GM18499 (cell line): ENCODE data around the gene NUP210.
A peak's percentile ranks its signal among the peaks of the same experiment; 100 is the strongest.

Source experiments
- ATAC-seq: cut with Tn5 transposase; IDR thresholded peaks from one replicate; pipeline ENCODE4 v1.9.1; 2021; ENCODE audit warnings: moderate number of reproducible peaks; ENCODE audit not compliant: insufficient read depth, unreplicated experiment

Gene NUP210

DNA sequence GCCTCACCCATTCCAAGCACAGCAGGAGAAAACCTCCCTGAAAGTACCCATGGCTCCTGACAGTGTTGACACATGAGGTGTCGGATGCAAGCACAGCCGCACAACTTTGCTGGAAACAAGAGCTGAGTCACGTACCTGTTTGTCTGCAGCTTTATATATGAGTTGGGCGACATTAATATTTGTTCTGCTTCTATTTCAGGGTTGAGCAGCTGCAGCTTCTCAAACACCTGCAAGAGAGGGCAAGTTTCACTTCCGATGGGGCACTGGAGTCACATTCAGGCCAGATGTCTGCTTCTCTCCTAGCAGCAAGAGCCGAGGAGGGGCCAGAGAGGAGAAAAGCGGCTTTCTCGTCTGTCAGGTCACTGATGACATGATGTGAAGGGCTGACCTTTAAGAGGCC, 88.0 kb downstream of the NUP210 start:
- ATAC-seq, result peak; percentile 76

DNA sequence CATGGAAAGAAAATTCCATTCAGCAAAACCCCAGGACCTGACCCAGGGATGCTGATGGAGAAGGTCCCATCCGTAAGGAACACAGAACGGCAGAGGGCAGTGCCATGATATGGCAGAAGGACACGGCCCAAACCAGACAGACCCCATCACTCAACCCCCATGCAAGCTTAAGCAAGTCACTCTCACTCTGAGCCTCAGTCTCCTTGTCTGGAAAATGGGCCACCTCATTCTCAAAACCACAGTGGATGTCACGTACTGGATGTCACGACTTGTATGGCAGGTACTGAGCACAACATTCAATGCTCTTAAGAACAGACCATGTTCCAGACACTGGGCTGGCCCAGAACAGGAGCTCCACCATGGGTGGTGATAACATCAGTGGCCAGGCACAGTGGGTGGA, 90.4 kb downstream of the NUP210 start:
- no peak for ATAC-seq

DNA sequence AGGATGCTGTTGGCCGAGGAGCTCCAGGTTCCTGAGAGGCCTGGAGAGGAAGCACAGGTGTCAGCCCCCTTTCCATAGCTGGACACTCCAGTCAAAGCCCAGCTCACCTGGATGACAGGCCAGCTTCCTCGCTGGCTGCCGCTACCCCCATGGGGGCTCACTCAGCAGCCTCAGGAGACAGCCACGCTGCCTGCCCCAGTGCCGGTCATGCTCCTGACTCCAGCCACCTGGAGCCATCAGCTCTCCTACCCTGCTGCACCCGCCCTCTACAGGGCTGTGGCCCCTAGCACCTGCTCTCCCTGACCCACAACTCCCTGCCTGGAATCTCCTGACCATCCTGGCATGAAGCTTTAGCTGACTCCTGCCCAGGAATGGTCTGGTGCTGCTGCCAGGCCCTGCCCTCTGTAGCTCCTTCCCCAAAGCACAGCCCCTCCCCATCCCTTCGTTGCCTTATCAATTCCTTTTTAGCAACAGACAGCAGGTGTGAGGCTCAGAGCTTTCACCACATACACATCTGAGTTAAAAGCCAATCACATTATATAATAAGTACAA, 94.2 kb downstream of the NUP210 start:
- no peak for ATAC-seq

DNA sequence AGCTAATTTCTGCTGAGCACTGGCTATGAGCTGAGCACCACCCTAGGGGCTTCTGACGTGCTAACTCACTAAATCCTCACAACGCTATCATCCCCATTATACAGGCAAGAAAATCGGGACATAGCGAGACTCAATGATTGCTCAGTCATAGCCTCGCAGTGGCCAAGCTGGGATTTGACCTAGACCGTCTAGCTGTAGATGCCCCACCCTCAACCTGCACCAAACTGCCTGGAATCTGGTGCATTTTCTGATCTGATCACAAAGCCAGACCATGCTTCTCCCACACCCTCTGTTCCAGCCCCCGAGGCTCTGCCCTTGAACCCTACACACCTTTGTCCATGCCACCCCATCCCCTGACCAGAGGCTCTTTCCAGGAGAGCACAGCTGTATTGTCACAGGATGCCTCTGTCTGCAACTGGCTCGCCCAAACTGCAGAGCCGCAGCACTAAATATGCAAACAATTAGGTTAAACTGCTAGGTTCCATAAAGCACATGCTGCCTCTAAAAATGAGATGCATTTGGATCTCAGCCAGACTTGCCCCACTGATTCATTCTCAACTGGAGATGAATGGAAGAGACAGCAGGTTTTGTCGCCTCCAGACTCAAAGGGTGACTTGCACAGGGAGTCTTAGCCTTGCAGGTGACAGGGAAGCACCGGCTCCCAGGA, 95.2 kb downstream of the NUP210 start:
- no peak for ATAC-seq

DNA sequence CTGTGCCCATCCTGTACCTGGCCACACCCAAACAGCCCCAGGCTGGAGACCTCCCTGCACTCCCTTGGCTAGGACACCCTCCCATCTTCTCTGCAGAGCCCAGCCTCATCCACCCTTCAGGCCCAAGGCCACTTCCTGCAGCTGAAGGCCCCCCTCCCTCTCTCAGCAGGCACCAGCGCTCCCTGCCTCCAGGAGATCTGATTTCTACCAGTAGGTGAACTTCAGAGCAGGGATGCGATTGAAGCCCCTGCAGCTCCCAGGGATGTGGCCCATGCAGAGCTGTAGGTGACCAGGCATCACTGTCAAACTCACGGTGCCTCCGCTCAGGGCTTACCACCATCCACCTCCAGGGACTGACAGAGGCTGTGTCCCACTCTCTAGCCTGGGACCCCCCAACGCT, 96.3 kb downstream of the NUP210 start:
- no peak for ATAC-seq

DNA sequence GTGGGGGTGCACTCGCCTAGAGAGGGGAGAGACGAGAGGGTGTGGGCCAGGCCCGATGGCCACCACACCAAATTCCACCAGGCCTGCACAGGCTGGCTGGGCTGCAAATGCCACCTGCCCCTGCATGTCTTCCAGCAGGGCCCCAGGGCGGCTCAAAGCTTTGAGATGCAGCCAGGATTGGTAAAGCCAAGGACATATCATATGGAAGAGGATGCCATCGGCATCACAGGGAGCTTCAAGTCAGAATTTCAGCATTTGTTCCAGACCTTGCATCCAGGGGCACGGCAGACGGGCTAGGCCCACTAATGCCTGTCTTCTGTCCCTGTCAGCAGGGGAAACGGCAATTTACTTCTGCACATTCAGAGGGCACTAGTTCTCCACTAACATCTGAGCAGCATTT, 97.8 kb downstream of the NUP210 start:
- no peak for ATAC-seq

DNA sequence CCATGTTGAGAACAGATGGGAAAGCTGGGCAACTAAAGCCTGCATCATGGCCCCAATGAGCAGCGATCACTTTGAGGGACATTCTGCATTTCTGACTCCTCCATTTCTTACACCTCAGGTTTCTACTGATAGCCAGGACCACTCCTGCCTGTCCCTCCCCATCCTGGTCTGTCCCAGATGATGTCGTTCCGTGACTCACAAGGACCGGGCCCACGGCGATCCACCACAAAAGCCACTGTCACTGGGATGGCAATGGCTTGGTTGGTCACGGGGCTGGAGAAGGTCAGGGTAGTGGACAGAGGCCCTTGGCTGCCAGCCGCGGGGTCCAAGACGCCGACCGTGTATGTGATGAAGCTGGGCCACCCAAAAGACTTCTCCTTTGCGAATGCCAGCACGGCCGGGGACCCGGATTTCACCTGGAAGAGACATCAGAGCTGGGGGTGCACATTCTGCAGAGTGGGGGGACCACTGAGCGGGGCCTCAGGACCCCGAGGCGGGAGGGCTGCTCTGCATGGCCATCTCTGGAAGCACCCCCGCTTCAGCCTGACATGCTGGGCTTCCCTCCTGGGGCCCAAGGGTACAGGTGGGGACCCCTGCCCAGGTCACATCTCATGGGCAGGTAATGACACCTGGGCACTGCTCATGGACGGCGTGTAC, 100.4 kb downstream of the NUP210 start:
- ATAC-seq, result no peak

DNA sequence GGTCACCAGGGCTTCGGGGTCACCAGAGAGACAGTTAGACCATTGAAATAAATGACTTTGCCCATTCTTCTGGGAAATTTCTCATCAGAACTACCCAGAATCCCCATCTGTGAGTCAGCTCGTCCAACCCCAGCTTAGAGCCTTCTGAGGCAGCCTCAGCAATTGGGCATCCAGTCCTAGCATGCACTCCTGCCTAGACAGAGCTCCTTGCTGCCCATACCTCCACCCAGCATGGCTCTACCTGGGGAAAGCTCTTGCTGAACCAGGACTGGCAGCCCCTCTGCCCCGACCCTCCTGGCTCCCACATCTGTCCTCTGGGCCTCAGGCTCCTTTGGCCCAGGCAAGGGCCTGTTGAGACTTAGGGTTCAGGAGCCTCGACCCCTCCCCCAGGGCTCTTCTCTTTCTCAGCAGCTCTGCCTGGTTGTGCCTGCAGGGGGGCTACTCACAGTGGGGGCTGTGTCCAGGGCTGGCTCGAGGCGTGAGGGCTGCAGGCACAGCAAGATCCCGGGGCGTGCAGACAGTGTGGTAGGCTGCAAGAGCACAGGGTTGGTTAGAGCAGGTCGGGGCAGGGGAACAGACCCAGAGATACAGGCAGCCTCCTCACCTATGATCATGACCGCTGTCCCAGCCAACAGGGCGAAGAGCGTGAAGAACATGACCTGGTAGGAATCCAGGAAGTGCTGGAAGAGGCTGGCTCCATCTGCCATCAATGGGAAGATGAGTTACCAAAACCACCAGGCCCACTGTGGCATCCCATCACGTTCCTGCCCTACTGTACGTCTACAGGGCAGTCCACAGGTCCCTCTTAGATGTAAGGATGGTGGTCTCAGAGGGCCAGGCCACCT, 101.3 kb downstream of the NUP210 start:
- no peak for ATAC-seq

DNA sequence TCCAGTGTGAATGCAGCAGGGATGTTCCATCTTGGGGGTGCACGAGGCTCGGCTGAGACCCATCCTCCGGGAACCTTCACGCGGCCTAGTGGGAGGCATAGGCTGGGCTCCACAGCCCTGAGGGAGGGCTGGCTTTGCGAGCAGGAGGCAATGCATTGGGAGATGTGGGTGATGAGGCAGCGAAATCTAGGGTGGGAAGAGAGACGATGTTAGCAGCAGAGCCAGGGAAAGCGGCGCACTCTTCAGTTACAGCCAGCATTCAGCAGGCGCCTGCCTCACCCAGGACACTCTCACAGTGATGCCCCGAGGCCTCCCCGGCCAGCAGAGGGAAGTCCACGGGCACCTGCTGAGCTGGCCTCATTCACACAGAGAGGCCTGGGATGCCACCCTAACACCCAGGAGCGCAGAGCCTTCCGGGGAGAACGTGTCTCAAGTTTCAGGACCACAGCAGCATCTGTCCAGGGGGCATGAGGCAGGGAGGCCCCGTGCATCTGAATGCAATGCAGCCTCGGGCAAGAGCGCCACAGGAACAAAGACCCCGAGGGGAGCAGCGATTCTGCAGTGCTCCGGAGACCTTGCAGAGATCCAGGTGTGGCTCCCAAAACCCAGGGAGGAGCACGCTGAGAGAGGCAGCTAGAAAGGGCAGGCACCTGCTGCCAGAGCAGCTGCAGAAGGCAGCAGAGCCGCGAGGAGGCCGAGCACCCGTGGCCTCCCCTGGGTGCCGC, 102.4 kb downstream of the NUP210 start:
- no peak for ATAC-seq

DNA sequence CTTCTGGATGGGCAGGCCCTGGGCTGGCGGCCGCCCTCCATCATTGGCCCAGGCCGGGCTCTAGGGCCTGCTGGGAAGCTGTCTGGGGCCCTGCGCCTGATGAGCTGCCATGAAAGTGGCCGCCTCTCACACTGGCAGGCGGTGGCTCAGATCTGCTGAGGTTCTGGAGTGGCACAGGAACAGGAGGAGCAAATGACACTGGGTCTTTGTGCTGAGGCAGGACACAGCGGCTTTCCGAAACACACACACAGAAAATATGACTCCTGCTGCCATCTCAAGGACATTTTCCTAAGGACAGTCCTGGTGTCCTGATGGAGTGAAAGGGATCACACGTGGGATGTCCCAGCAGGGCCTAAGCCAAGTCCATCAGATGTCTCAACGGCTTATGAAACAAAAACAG, 103.5 kb downstream of the NUP210 start:
- ATAC-seq, result no peak

DNA sequence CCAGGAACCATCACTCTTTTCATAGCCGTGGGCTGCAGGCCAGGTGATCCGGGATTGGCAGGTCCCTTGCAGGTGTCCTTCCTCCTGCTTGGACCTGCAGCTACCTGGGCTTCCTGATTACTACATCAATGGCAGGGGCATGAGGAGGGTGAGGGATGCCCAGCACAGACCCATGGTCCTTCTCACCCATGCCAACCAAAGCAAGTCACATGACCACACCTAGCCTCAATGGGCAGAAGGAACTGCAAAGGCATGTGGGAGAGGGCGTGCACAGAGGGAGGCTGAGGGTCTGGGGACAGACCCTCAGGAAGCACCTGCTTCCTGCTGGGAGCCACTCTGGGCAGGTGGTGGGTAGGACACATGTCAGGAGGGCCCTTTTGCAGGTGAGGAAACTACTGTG, 105.2 kb downstream of the NUP210 start:
- ATAC-seq, result no peak

DNA sequence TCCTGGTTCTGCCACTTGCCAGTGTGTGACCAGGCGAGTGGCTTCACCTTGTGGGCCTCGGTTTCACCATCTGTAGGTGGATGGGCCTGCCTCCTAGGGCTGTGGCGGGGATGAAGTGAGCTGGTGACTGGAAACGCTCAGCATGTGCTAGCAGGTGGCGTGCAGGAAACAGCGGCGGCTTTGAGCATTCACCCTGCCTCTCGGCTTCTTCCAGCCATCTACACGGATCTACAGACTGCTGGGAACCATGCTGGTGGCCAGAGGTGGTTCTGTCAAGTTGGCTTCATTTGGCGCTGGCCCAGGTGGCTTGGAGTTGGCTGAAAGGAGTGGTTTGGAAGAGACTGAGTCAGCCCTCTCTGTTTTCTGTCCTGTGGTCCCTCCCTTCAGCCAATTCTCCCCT, 106.3 kb downstream of the NUP210 start:
- ATAC-seq, result no peak

DNA sequence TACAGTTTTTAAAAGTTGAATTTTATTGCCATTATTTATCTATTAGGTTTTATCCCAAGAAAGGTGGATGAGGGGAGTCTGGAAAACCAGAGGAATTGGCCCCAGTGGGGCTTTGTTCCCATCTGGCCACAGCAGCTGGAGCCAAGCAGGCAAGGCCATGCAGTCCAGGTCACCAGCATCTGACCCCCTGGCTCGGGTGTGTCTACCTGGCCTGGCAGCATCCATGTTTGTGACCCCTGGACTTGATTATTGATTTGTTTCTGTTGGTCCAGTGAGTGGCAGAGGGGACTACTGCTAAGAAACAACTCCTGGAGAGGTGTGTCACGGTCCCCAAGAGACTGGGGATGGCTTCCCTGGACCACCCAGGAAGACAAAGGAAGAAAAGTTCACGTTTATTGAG, 111.1 kb downstream of the NUP210 start:
- no peak for ATAC-seq

DNA sequence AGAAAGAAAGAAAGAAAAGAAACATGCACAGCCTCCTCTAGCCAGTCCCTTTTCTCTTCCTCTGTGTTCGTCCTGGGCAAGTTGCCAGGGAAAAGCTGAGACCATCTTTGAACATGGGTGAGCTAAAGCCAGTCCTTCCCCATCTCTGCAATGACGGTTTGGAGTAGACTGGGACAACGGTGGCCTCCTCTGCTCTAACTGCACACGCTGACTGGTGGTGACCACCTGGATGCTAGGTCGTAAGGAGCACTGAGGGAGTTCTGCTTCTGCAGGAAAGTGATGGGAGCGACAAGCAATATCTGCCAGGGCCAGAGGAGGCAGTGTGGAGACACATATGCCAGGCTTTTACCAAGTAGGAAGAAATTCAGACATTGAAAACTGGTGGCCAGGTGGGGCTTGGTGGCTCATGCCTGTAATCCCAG, 111.7 kb downstream of the NUP210 start:
- ATAC-seq, result no peak

DNA sequence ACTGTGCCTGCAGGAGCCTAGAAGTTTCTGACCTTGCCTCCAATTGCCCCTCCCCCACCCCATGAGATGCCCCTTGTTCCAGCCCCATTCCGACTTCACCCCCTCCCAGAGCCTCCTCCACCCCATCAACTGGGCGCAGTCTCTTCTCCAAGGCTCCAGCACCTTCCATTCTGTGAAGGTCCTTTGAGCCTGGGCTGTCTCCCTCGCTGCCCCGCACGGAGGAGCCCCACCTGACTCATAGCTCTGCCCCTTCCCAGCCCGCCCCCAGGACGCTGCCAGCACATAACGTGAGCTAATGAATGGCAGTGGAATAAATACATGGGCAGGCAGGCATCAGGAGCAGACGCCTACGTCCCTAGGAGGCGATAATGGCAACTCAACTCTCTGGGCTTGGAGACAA, 113.1 kb downstream of the NUP210 start:
- ATAC-seq, result no peak

DNA sequence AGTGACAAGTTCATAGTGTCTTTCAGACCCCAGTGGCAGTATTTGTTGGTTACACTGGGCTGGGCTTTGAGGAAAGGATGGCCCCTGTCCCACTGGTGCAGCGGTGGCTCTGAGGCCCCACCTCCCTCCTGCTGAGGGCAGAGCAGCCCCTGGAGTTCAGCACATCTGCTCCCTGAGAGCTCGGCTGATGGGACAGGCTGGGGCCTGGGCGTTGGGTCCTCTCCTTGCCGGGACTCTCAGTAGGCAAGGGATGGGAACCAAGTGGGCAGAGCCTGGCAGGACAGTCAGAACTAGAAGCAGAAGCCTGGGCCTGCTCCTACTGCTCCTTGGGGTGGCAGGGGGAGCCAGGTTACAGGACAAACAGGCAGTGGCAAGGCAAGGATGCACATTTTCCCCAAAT, 114.5 kb downstream of the NUP210 start:
- no peak for ATAC-seq

DNA sequence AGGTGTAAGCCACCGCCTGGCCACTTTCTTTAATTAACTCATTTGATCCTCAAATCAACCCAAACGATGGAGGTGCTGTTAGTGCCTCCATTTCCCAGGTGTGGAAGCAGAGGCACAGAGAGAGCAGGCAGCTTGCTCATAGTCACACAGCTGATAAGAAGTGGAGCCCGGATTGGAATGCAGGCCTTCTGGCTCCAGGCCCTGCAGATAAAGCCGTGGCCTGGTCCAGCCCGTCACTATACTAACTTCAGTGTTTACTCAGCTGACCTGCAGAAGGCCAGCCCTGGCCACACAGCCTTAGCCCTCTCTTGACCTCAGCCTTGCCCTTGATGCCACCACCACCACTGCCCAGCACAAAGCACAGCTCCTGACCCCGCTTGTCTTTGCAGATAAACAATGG, 116.7 kb downstream of the NUP210 start:
- ATAC-seq, result no peak

DNA sequence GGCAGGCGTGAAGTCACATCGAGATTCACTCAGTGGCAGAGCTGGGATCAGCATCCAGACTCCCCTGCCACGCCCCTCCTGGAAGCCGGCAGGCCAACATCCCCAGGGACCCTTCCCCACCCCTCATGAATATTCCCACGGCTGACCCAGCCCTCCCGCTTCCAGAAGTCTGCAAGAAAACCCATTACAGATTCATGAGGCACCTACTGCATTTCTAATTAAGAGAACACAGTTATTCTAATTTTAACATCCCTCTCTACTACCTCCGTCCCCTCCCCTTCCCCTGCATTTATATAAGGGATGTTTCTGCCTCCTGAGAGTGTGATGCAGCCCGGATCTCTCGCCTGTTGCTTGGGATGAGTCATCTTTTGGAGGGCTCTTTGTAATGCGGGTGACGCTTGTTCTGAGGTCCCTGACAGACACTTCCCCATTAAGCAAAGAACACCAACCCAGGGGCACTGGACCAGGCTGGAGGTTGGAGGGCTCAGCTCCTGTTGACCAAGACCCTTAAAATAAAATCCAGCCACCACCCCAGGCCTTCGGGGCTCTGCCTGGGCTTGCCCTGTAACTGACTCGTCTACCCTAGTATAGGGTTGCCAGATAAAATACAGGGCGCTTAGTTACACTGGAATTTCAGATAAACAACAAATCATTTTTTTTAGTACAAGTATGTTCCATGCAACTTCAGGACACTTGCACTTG, 118.7 kb downstream of the NUP210 start:
- no peak for ATAC-seq

DNA sequence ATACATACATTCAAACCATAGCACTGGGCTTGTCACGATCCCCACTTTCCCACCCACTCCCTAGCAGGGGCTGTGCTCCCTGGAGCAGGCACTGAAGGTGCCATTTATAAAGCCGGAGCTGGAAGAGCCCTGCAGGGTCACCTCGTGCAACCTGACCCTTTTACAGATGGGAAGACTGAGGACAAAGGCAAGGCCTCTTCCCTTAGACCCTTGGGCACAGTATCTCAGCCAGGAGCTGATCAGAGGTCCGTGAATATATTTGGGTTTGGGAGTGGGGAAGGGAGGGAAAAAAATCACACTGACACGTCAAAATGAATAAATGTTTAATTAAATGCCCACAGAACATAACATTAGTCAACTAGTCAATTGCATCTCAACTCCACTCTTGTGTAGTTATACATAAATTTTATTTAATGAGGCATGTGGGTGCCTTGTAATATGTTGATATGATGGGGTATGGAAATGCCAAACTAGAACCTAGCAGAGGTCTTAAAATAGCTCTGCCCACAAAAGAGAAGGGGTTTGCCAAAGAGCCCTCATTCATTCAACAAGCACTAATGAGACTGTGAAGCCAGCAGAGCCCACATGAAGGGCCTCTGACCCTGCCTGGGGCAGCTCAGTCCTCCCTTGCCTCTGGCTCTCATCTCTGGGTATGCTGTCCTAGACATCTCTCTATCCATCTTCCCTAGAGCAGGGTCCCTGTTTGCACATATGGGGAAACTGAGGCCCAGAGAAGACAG, 119.4 kb downstream of the NUP210 start:
- ATAC-seq, result no peak
